ENCODE measurements around the gene RNF220. TPM values are rescaled to one million over a fixed set of nuclear protein-coding genes. Genes with fewer than 3 reads are reported as not detected.

Gene RNF220
- total and polyA plus RNA-seq, 2 of the 4 experiments (the other 2 are of a cell fraction) = 71.8 to 77.1 TPM

- H3K4me2 ChIP-seq (ENCODE audit: low read depth, low read length) = peak overlapping the region; percentile 63
- peak; percentile 73 for DNase-seq
- peak overlapping the region; percentile 64 for H2AFZ ChIP-seq (replicated peaks; ENCODE audit: low read length, poor library complexity)
Measured at GRCh38 chr1:44645476-44646244, 240.6 kb downstream of the RNF220 start.

More at GRCh38 chr1:44645476-44646244, 240.6 kb downstream of the RNF220 start:
- H2AK5ac ChIP-seq (ENCODE audit: low read depth, low read length) = peak overlapping the region; percentile 79
- no peak for TF ChIP-seq CTCF (conservative IDR thresholded peaks at IDR 0.05; ENCODE audit: low read depth, low read length)
- TF ChIP-seq CEBPB (IDR thresholded peaks at IDR 0.05; ENCODE audit: low read depth, low read length) = no peak
- no peak for TF ChIP-seq FOS (IDR thresholded peaks at IDR 0.05; ENCODE audit: low read depth, low read length)
- peak; percentile 44; the same call in 1 of the 2 replicates for TF ChIP-seq BHLHE40 (IDR thresholded peaks at IDR 0.05; ENCODE audit: low read depth, low read length)
- no peak for TF ChIP-seq USF2 (IDR thresholded peaks at IDR 0.05; ENCODE audit: low read depth, low read length)
- TF ChIP-seq SMC3 (IDR thresholded peaks at IDR 0.05; ENCODE audit: low read depth, low read length) = no peak
- intact Hi-C loops (cut with micrococcal nuclease) (loop anchor here (1.0 kb wide), 1 partner anchor 14 kb away; no protein-coding TSS in a partner anchor), in situ Hi-C loops (cut with MboI; ENCODE audit: low sequenced_read_pairs) (no loop called here), dilution Hi-C loops (cut with HindIII; ENCODE audit: low sequenced_read_pairs, unreplicated experiment) (no loop called here)
- H4K5ac ChIP-seq (ENCODE audit: low read depth, low read length) = peak overlapping the region; percentile 21; the same call in 1 of the 2 replicates
- 0 out of 2 replicates have a peak overlapping the region, but pooled peaks have one; percentile 2 for H3K9ac ChIP-seq (ENCODE audit: low read depth, low read length)
- H3K18ac ChIP-seq (ENCODE audit: low read depth, low read length) = peak overlapping the region; percentile 12; the same call in 1 of the 2 replicates
- no peaks in the 10 kb centered on the region for H3K9me3 ChIP-seq (ENCODE audit: control insufficient read depth, insufficient read depth, low read length)
- ChIA-PET POLR2A (ENCODE audit: unreplicated experiment) (interaction anchor here (0.5 to 1.0 kb wide), 2 partner anchors 11 to 13 kb away, joined by 5 read pairs; no protein-coding TSS in a partner anchor), CTCF (interaction anchor here (1.3 to 1.4 kb wide), 2 partner anchors 10 to 38 kb away, joined by 3 to 7 read pairs; no protein-coding TSS in a partner anchor)
- H3K27me3 ChIP-seq (ENCODE audit: control insufficient read depth, insufficient read depth, low read length) = no peaks in the 10 kb centered on the region
- peak overlapping the region; percentile 93 for H3K4ac ChIP-seq (ENCODE audit: low read depth, low read length)
- H4K20me1 ChIP-seq (ENCODE audit: insufficient read depth, low read length) = peaks cover 43% of the 10 kb centered on the region
- BruUV-seq (replicated peaks) = no TSS peak
- H3K4me3 ChIP-seq (ENCODE audit: insufficient read depth, low read depth, low read length) = no peak overlapping the region
- peaks cover 67% of the 10 kb centered on the region for H3K36me3 ChIP-seq (ENCODE audit: control insufficient read depth, insufficient read depth, low read length)
- H3K23ac ChIP-seq (ENCODE audit: low read depth, low read length) = peak overlapping the region; percentile 62
- H2BK120ac ChIP-seq (ENCODE audit: low read depth, low read length) = peak overlapping the region; percentile 62
- H3K56ac ChIP-seq (ENCODE audit: extremely low read depth, insufficient read depth, low read length) = peak overlapping the region; percentile 76
- H3K27ac ChIP-seq (ENCODE audit: insufficient read depth, low read length) = peak overlapping the region; percentile 74
- peaks cover 8 to 40% of the 10 kb centered on the region in 2 experiments; a peak in 3 of 4 replicates for H3K79me1 ChIP-seq (ENCODE audit: low read depth in 1 of 2, low read length in 2 of 2)
- peak overlapping the region; percentile 84; the same call in 1 of the 3 replicates for H2BK15ac ChIP-seq (ENCODE audit: low read depth, low read length)
- H4K91ac ChIP-seq (ENCODE audit: insufficient read depth, low read depth, low read length) = peak overlapping the region; percentile 82
- ATAC-seq (ENCODE audit: low read depth) = peak; percentile 43
- H4K8ac ChIP-seq (ENCODE audit: low read depth in 2 of 2, low read length in 2 of 2) = peak overlapping the region; percentile 62 to 81
- H3K14ac ChIP-seq (replicated peaks; ENCODE audit: low read depth, low read length) = peak overlapping the region; percentile 84
- 42% methylated on average over 2 of the region's 18 CpGs; no CpG with 5 or more reads in 1 of the 2 experiments for WGBS, 2 experiments (ENCODE audit: extremely low coverage in 2 of 2, insufficient read length in 1 of 2)
- H2AK9ac ChIP-seq (replicated peaks; ENCODE audit: low read depth, low read length, poor library complexity) = peak overlapping the region; percentile 69
- H3K9me1 ChIP-seq (ENCODE audit: insufficient read depth, low read length) = peaks cover 22% of the 10 kb centered on the region
- H2BK5ac ChIP-seq (ENCODE audit: low read depth, low read length, poor library complexity, severe bottlenecking) = peak overlapping the region; percentile 75
- peak overlapping the region; percentile 57 for H2BK20ac ChIP-seq (ENCODE audit: low read depth, low read length)
- H3K4me1 ChIP-seq (ENCODE audit: control insufficient read depth, insufficient read depth, low read length) = peaks cover 19% of the 10 kb centered on the region
